Gastrocnemius medialis (tissue), 4 donors: Measurements from ENCODE around the gene GPR157. TPM values are rescaled to one million over a fixed set of nuclear protein-coding genes. Genes with fewer than 3 reads are reported as not detected.

Experiments
- ATAC-seq, 2 donors: fragments of 150-250 bp; one replicate each; pipeline ENCODE4 v1.9.1; 2016
- DNase-seq, 2 donors: peaks; one replicate each; pipeline ENCODE4 v3.0.0-alpha.2; 2019
- H3K27ac ChIP-seq, 4 donors: fragments of 200-600 bp; sonication (generic); 1 replicate in 1 of 4; 2 replicates in 3 of 4; pipeline ENCODE4 v1.5.1; 2016 to 2018; ENCODE audit warnings: mild to moderate bottlenecking in 2 of 4, moderate library complexity in 1 of 4
- H3K27me3 ChIP-seq, 3 donors: fragments of 200-600 bp; sonication (generic) in 2 of 3; 1 replicate in 1 of 3; 2 replicates in 2 of 3; pipeline versions ENCODE4 v1.5.1 to v1.6.0; 2016 to 2019; ENCODE audit warnings: mild to moderate bottlenecking in 1 of 3, moderate library complexity in 1 of 3
- H3K36me3 ChIP-seq, 2 donors: fragments of 200-600 bp; sonication (generic) in 1 of 2; one replicate each; pipeline ENCODE4 v1.5.1; 2017 to 2018
- H3K4me1 ChIP-seq, 2 donors: fragments of 200-600 bp; sonication (generic) in 1 of 2; one replicate each; pipeline ENCODE4 v1.5.1; 2016 to 2017; ENCODE audit warnings: mild to moderate bottlenecking in 2 of 2
- H3K4me3 ChIP-seq, 4 donors: fragments of 200-600 bp; sonication (generic) in 3 of 4; 1 replicate in 1 of 4; 2 replicates in 3 of 4; pipeline ENCODE4 v1.5.1; 2016 to 2019; ENCODE audit warnings: mild to moderate bottlenecking in 2 of 4
- H3K9me3 ChIP-seq, 3 donors: fragments of 200-600 bp; sonication (generic) in 2 of 3; 1 replicate in 1 of 3; 2 replicates in 2 of 3; pipeline ENCODE4 v1.5.1; 2016 to 2019
- CTCF ChIP-seq, 5 experiments: fragments of 450-650 bp in 3 of 5; fragments of 200-600 bp in 2 of 5; sonication (generic) in 2 of 5; IDR thresholded peaks in 4 of 5; conservative IDR thresholded peaks in 1 of 5; 1 replicate in 4 of 5; 2 replicates in 1 of 5; pipeline ENCODE4 v1.5.1; 2016 to 2019; ENCODE audit warnings: antibody characterized with exemption in 5 of 5, mild to moderate bottlenecking in 3 of 5, moderate library complexity in 3 of 5
- POLR2A ChIP-seq, 2 donors: fragments of 450-650 bp; IDR thresholded peaks; one replicate each; pipeline ENCODE4 v1.6.1; 2017; ENCODE audit warnings: antibody characterized with exemption in 2 of 2, mild to moderate bottlenecking in 2 of 2, moderate library complexity in 2 of 2
- in situ Hi-C, 4 donors: fragments of 200-750 bp; cut with MboI; loops; one replicate each; pipeline versions ENCODE4 v1.15.0 to v1.8.0; 2017; ENCODE audit warnings: low sequenced_read_pairs in 4 of 4
- intact Hi-C: fragments of 100-400 bp; cut with DNase I; formaldehyde crosslinking; loops from one replicate; pipeline ENCODE4 v1.15.1; 2023; ENCODE audit warnings: low total_unique reads
- total RNA-seq, 4 donors: library from RNA; depleted of rRNA; stranded (reverse); fragments of >200 nt; gene quantifications; one replicate each; pipeline versions ENCODE4 v1.1.0 to v1.2.3, GENCODE V29; 2016

The GPR157 gene
- total RNA-seq, 4 donors from 2014 or later = 12.9 to 38.1 (median 18.9) TPM

- intact Hi-C loops = no loop called here
- in situ Hi-C loops = loop anchor here in 2 of 4 donors (10.0 kb wide), 3 partner anchors 91 to 171 kb away; no protein-coding TSS in a partner anchor
- H3K27ac ChIP-seq = no peak overlapping the region
- no peaks in the 10 kb centered on the region for H3K27me3 ChIP-seq
- DNase-seq = no peak
- H3K9me3 ChIP-seq = no peaks in the 10 kb centered on the region
- no peak overlapping the region for H3K4me3 ChIP-seq
- H3K36me3 ChIP-seq = peaks cover 0 to 37% of the 10 kb centered on the region in 2 donors
- TF ChIP-seq POLR2A (IDR thresholded peaks at IDR 0.05) (no peak), CTCF (IDR thresholded peaks at IDR 0.05 in 4 of 5, conservative IDR thresholded peaks at IDR 0.05 in 1 of 5) (no peak)
- ATAC-seq = no peak
- H3K4me1 ChIP-seq = peaks cover 6 to 7% of the 10 kb centered on the region in 2 donors
Measured at GRCh38 chr1:9105336-9105867, 23.5 kb downstream of the GPR157 start.

DNA sequence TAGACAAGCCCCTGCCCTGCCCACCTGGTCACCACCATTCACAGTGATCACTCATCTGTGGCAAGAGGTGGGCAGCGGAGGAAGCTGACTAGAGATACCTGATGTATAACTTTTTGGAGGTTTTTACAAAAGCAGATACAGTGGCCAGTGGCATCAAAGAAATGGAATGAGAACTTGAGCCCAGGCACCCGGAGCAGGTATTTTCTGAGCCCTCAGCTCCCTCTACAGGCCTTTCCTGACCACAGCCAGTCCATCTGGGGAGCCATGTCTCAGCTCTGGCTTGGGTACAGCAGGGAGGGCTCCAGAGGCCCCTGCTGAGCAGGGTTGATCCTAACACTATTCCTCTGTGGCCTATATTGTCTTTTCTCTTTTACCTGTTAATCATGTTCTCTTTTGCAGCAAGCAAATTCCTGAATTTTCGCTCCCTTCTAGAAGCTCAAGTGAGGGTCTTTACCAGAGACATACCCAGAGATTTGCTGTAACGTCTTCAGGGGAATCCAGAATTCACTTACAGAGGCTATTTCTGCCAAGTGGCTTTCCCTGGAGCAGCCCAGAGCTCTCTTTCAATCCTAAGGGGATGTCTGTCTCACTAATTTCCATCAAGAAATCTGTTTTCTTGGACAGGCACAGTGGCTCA, 27.3 kb downstream of the GPR157 start:
- in situ Hi-C loops = loop anchor here in 2 of 4 donors (10.0 kb wide), 3 partner anchors 87 to 167 kb away; no protein-coding TSS in a partner anchor
- peak; percentile 35 to 61 for DNase-seq
- Histone ChIP-seq H3K27ac (no peak overlapping the region), H3K9me3 (no peaks in the 10 kb centered on the region), H3K27me3 (no peaks in the 10 kb centered on the region), H3K4me3 (no peak overlapping the region), H3K36me3 (peaks cover 0 to 24% of the 10 kb centered on the region in 2 donors), H3K4me1 (peaks cover 15 to 16% of the 10 kb centered on the region in 2 donors)
- peak; percentile 78 to 83 for ATAC-seq
- intact Hi-C loops = loop anchor here (5.0 kb wide), 1 partner anchor 89 kb away; no protein-coding TSS in a partner anchor
- TF ChIP-seq CTCF (IDR thresholded peaks at IDR 0.05 in 4 of 5, conservative IDR thresholded peaks at IDR 0.05 in 1 of 5) (peak; percentile 55 to 71 (median 64)), POLR2A (IDR thresholded peaks at IDR 0.05) (no peak)

DNA sequence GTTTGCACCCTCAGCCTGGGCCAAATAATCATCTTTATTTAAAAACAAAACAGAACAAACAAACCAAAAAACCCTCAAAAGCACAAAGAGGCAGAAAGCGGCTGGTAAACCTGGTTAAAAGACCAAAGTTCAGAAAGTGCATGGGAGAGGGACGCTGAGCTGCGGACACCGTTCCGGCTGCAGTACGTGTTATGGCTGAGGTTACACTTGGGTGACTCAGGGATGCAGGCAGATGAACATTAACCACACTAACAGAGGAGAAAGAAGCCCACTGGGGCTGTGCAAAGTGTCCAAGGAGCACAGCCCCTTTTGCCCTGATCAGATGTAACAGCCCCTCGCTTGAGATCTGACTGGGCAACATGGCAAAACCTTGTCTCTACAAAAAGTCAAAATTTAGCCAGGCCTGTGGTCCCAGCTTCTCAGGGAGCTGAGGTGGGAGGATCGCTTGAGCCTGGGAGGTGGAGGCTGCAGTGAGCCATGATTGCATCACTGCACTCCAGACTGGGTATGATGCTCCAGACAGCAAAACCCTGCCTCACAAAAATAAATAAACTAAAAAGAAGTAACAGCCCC, 28.3 kb downstream of the GPR157 start:
- in situ Hi-C loops = loop anchor here in 2 of 4 donors (10.0 kb wide), 3 partner anchors 86 to 166 kb away; no protein-coding TSS in a partner anchor
- DNase-seq = no peak
- Histone ChIP-seq H3K9me3 (no peaks in the 10 kb centered on the region), H3K4me1 (peaks cover 15 to 16% of the 10 kb centered on the region in 2 donors), H3K36me3 (peaks cover 0 to 24% of the 10 kb centered on the region in 2 donors), H3K4me3 (no peak overlapping the region), H3K27ac (no peak overlapping the region), H3K27me3 (no peaks in the 10 kb centered on the region)
- no peak for ATAC-seq
- intact Hi-C loops = loop anchor here (5.0 kb wide), 1 partner anchor 88 kb away; no protein-coding TSS in a partner anchor
- no peak for TF ChIP-seq POLR2A (IDR thresholded peaks at IDR 0.05)

- Histone ChIP-seq H3K9me3 (no peaks in the 10 kb centered on the region), H3K4me3 (no peak overlapping the region), H3K36me3 (peaks cover 0 to 22% of the 10 kb centered on the region in 2 donors), H3K4me1 (peaks cover 15 to 16% of the 10 kb centered on the region in 2 donors), H3K27me3 (no peaks in the 10 kb centered on the region), H3K27ac (no peak overlapping the region)
- no peak for ATAC-seq
- intact Hi-C loops = loop anchor here (5.0 to 10.0 kb wide), 2 partner anchors 53 to 185 kb away; no protein-coding TSS in a partner anchor
- no peak for TF ChIP-seq CTCF (IDR thresholded peaks at IDR 0.05 in 4 of 5, conservative IDR thresholded peaks at IDR 0.05 in 1 of 5)
- no peak for TF ChIP-seq POLR2A (IDR thresholded peaks at IDR 0.05)
- in situ Hi-C loops = no loop called here
- DNase-seq = no peak
Measured at GRCh38 chr1:9099555-9099954, 29.3 kb downstream of the GPR157 start.
